GM19099 (cell line): Measurements from ENCODE around the gene ALDOA.

Experiments
- POLR2A ChIP-seq: IDR thresholded peaks from 3 replicates; pipeline ENCODE4 v1.6.1; 2011; ENCODE audit warnings: low read depth; ENCODE audit not compliant: insufficient read length; ENCODE audit errors: extremely low read depth

Gene ALDOA

GRCh38 chr16:30032083-30032819, 33.3 kb upstream of the ALDOA start:
- TF ChIP-seq POLR2A, result no peak

DNA sequence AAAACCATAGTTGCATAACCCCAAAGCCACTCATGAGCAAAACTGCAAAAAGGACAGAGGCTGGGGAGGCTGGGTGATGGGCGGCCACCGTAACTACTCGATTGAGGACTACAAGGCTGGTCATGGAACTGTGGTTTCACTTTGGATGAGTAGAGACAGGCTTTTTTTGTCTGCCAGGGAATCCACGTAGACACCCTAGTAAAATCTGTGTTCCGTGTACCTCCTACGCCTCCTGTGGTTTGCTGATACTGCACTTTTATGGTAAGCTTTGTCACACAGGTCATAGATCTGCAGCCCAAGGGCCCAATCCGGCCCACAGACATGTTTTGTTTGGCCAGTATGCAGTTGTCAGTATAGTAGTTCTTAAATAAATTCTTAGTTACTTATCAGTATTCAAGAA, 32.3 kb upstream of the ALDOA start:
- no peak for TF ChIP-seq POLR2A

DNA sequence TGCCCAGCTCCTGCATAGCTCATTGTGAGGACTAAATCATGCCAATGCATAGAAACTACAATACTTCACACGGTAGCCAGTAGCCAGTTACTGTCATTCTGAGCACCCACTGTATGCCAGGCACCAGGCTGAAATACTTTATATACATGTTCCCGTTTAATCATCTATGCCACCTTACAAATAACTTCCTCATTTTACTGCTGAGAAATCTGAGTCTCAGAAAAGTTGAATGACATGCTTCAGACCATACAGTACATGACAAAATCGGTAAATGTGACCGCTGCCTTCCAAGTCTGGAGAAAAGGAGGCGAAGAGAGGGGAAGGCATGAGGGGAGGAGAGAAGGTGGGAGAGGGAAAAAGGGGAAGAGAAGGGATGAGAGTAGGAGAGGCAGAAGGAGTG, 25.3 kb upstream of the ALDOA start:
- TF ChIP-seq POLR2A, result no peak

DNA sequence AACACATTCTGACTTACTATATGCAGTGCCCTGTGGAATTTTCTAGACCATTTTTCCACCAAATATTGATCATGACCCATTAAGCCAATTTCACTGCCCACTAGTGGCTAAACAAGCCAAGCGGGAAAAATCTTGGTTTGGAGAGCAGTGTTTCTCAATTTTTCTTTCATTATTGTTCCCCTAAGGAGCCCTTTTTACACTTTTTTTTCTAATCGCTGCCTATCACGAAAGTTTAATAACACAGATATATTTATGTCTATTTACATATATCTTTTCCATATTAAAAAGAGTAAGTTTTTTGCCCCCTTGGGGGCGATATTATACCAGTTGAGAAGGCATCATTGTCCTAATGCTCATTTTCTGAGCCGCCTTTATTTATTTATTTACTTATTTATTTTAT, 23.7 kb upstream of the ALDOA start:
- no peak for TF ChIP-seq POLR2A

DNA sequence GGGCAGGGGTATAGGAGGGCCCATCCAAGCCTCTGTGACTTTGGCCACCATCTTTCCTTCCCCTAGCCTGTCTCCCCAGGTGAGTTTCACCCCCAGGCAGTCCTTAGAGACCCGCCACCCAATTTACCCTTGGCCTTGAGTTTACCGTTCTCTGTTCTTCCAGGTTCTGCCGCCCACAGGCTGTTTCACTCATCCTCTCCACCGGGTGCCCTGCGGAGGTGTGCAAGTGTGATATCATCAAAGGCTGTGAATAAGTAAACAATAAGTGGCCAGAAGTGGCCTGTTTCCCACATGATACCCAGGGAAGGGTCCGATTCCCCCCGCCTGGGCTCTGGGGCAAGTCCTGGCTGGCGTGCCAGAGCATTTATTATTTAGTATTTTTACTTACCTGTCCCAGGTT, 19.4 kb upstream of the ALDOA start:
- TF ChIP-seq POLR2A, result no peak

GRCh38 chr16:30046588-30046987, 19.0 kb upstream of the ALDOA start:
- TF ChIP-seq POLR2A, result no peak

GRCh38 chr16:30049871-30050270, 15.7 kb upstream of the ALDOA start:
- TF ChIP-seq POLR2A, result no peak

DNA sequence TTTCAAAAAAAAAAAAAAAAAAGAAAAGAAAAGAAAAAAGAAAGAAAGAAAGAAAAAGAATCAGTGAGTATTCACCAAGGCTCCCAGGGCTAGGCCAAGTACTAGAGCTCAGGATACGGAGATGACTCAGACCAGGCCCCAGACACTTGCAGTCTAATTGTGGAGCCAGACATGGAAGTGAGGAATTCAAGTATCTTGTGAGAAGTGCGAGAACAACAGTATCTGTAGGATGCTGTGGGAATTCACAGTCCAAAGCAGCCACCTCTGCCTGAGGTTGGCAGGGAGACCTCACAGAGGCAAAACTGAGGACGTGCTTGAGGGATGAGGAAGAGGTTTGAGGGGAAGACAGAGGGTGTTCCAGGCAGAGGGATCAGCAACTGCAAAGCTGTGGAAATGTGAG, 14.0 kb upstream of the ALDOA start:
- TF ChIP-seq POLR2A, result no peak

GRCh38 chr16:30052671-30053372, 12.7 kb upstream of the ALDOA start:
- TF ChIP-seq POLR2A, result peak; percentile 48

DNA sequence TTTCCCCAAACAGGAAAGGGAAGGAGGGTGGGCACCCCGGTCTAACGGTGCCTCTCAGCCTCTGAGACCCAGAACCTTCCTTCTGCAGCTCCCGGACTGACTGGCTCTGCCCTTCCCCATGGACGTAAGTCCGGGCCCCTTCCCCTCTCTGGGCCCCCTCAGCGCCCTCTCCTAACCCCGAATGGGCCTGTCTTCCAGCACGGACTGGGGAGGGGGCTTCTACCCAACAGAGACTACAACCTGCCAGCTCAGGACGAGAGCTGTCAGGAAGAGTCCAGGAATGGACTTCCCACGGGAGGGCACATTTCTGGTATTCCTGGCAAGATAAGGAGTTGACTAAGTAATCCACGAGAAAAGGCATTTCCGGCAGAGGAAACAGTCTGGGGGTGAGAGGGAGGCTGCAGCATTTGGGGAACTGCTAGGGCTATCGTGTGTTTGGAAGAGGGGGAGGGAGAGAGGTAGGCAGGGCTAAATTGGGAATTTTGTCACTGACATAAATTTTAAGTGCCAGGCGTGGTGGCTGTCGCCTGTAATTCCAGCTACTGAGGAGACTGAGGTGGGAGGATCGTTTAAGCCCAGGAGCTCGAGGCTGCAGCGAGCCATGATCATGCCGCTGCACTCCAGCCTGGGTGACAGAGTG, 12.1 kb upstream of the ALDOA start:
- no peak for TF ChIP-seq POLR2A

GRCh38 chr16:30054451-30054850, 11.1 kb upstream of the ALDOA start:
- TF ChIP-seq POLR2A, result no peak

- TF ChIP-seq POLR2A, result no peak
Observed at GRCh38 chr16:30054959-30055553, 10.5 kb upstream of the ALDOA start.

DNA sequence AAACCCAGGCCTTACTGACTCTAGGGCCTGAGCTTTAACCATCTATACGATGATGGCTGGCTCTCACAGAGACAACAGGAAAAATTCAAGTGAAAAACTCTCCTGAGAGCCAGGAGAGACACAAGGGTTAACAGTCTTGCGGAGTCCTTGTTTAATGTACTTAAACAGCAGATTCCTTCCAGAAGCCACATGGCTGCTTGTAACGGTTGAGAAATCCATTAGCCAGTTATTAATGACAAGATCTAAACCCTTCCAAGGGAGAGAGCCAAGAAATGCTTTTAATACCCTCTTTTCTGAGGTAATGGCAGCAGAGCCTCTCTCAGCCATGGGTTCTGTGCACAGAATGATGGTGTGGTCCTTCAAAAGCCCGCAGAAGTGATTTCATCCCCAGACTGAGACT, 5.2 kb upstream of the ALDOA start:
- TF ChIP-seq POLR2A, result no peak

GRCh38 chr16:30060836-30061554, 4.6 kb upstream of the ALDOA start:
- TF ChIP-seq POLR2A, result no peak
